GM21619 (cell line): Measurements from ENCODE around the gene ASB10.

Source experiments
- ATAC-seq: cut with Tn5 transposase; IDR thresholded peaks from one replicate; pipeline ENCODE4 v1.9.1; 2021; ENCODE audit not compliant: unreplicated experiment

The ASB10 gene

GRCh38 chr7:151210087-151210854 lies 23.2 kb upstream of the ASB10 start, which contains the start of gene H2BK1:
Gene H2BK1 (minus strand): TSS chr7:151210488. CDS start chr7:151210318, 170 bp downstream.
- no peak for ATAC-seq

GRCh38 chr7:151209588-151209987 lies 22.5 kb upstream of the ASB10 start:
- no peak for ATAC-seq

GRCh38 chr7:151208253-151208862 lies 21.3 kb upstream of the ASB10 start:
- ATAC-seq = no peak

GRCh38 chr7:151207804-151208203 lies 20.8 kb upstream of the ASB10 start:
- ATAC-seq = no peak

- no peak for ATAC-seq
These were observed 20.3 kb upstream of the ASB10 start for GRCh38 chr7:151207315-151207714.

- ATAC-seq = no peak
These were observed 19.9 kb upstream of the ASB10 start for GRCh38 chr7:151206914-151207313.

- ATAC-seq = no peak
These were observed 18.7 kb upstream of the ASB10 start for GRCh38 chr7:151205730-151206129.

GRCh38 chr7:151204383-151205032 lies 17.5 kb upstream of the ASB10 start:
- no peak for ATAC-seq

- ATAC-seq = no peak
These were observed 15.8 kb upstream of the ASB10 start for GRCh38 chr7:151202836-151203235.

- ATAC-seq = no peak
These were observed 14.7 kb upstream of the ASB10 start for GRCh38 chr7:151201751-151202150.

GRCh38 chr7:151201344-151201743 lies 14.3 kb upstream of the ASB10 start:
- no peak for ATAC-seq

GRCh38 chr7:151198945-151199848 lies 12.1 kb upstream of the ASB10 start:
- ATAC-seq = no peak

GRCh38 chr7:151197932-151198331 lies 10.9 kb upstream of the ASB10 start:
- ATAC-seq = no peak

GRCh38 chr7:151195616-151196450 lies 8.8 kb upstream of the ASB10 start:
- no peak for ATAC-seq

GRCh38 chr7:151194188-151194587 lies 7.1 kb upstream of the ASB10 start:
- ATAC-seq = no peak

- ATAC-seq = no peak
These were observed 6.3 kb upstream of the ASB10 start for GRCh38 chr7:151193203-151193978.

GRCh38 chr7:151192002-151192539 lies 5.0 kb upstream of the ASB10 start:
- ATAC-seq = no peak

GRCh38 chr7:151191544-151191943 lies 4.5 kb upstream of the ASB10 start:
- ATAC-seq = no peak

GRCh38 chr7:151189038-151189437 lies 2.0 kb upstream of the ASB10 start:
- ATAC-seq = no peak
